OCI-LY7 (cell line): ENCODE measurements around the gene TESK1. TPM values are rescaled to one million over a fixed set of nuclear protein-coding genes. Genes with fewer than 3 reads are reported as not detected.
A peak's percentile ranks its signal among the peaks of the same experiment; 100 is the strongest.

Experiments
- BruUV-seq: library from RNA; stranded (reverse); fragments of 400-500 nt; replicated peaks from 2 replicates; lab custom pipeline; 2021; lab: Mats Ljungman, UMichigan
- CTCF ChIA-PET: fragments of 300-600 bp; sonication (Branson Sonifier 250); formaldehyde crosslinking; loops from one replicate; lab custom pipeline; 2022; ENCODE audit warnings: antibody characterized with exemption; ENCODE audit not compliant: unreplicated experiment; lab: Charles Lee
- POLR2A ChIA-PET: fragments of 300-600 bp; sonication (Branson Sonifier 250); formaldehyde crosslinking; loops from one replicate; lab custom pipeline; 2022; ENCODE audit warnings: antibody characterized with exemption; lab: Charles Lee
- DNase-seq: peaks from one replicate; pipeline ENCODE4 v3.0.0-alpha.2; 2015; ENCODE audit warnings: low spot score
- H2AFZ ChIP-seq: fragments of 200-600 bp; sonication (generic), shearing (Covaris generic); 2 replicates; pipeline ENCODE4 v1.6.1; 2014; ENCODE audit warnings: mild to moderate bottlenecking, antibody characterized with exemption, low read length, moderate library complexity
- H3K27ac ChIP-seq: fragments of 200-600 bp; sonication (generic); 2 replicates; pipeline ENCODE4 v1.5.1; 2014; ENCODE audit warnings: mixed run types, low read depth, mild to moderate bottlenecking, moderate library complexity, low read length, inconsistent platforms; ENCODE audit not compliant: poor library complexity, severe bottlenecking
- H3K36me3 ChIP-seq: fragments of 200-600 bp; sonication (generic); 2 replicates; pipeline ENCODE4 v1.6.1; 2014; ENCODE audit warnings: mild to moderate bottlenecking, antibody characterized with exemption, low read length, moderate library complexity, mixed read lengths; ENCODE audit not compliant: insufficient read depth
- H3K4me1 ChIP-seq: fragments of 200-600 bp; sonication (generic); 2 replicates; pipeline ENCODE4 v1.5.1; 2014; ENCODE audit warnings: mild to moderate bottlenecking, low read length; ENCODE audit not compliant: insufficient read depth, poor library complexity, severe bottlenecking
- H3K4me2 ChIP-seq: fragments of 200-600 bp; sonication (generic); 2 replicates; pipeline ENCODE4 v1.6.1; 2014; ENCODE audit warnings: mild to moderate bottlenecking, low read length
- H3K4me3 ChIP-seq: fragments of 200-600 bp; sonication (generic); 2 replicates; pipeline ENCODE4 v1.5.1; 2014; ENCODE audit warnings: mild to moderate bottlenecking, low read depth, low read length; ENCODE audit not compliant: poor library complexity, severe bottlenecking
- H3K79me2 ChIP-seq: fragments of 200-600 bp; sonication (generic); 2 replicates; pipeline ENCODE4 v1.6.1; 2016; ENCODE audit warnings: low read depth, mild to moderate bottlenecking, low read length, moderate library complexity, mixed read lengths; ENCODE audit not compliant: insufficient read depth
- H3K9me2 ChIP-seq: fragments of 200-600 bp; sonication (generic); 2 replicates; pipeline ENCODE4 v1.6.1; 2016; ENCODE audit warnings: mild to moderate bottlenecking, low read length, mixed read lengths; ENCODE audit not compliant: insufficient read depth
- H3K9me3 ChIP-seq: fragments of 200-600 bp; sonication (generic); 2 replicates; pipeline ENCODE4 v1.6.1; 2014; ENCODE audit warnings: mild to moderate bottlenecking, mixed run types, low read length, mixed read lengths
- H4K20me1 ChIP-seq: fragments of 200-600 bp; sonication (generic); 2 replicates; pipeline ENCODE4 v1.6.1; 2014; ENCODE audit warnings: mild to moderate bottlenecking, antibody characterized with exemption, low read length, moderate library complexity, mixed read lengths; ENCODE audit not compliant: insufficient read depth
- EZH2phosphoT487 ChIP-seq: fragments of 200-600 bp; sonication (generic); IDR thresholded peaks from 2 replicates; pipeline ENCODE4 v1.6.1; 2018; ENCODE audit warnings: low read depth, borderline replicate concordance, mild to moderate bottlenecking, mixed run types, antibody characterized with exemption, low read length, moderate library complexity, mixed read lengths
- intact Hi-C: fragments of 100-400 bp; cut with micrococcal nuclease; formaldehyde crosslinking; loops from one replicate; pipeline ENCODE4 v1.10.0; 2022; ENCODE audit not compliant: unreplicated experiment
- total RNA-seq, 2 experiments: library from RNA; depleted of rRNA in 1 of 2; stranded (reverse); fragments of >200 nt in 1 of 2; shearing (Covaris generic) in 1 of 2; gene quantifications; 2 replicates each; pipeline ENCODE4 v1.2.3, GENCODE V29; 2014 to 2022
- TF ChIP-seq, protein P1 (sequence below): fragments of 200-600 bp; sonication (generic); conservative IDR thresholded peaks from 2 replicates; pipeline ENCODE4 v1.5.1; 2014; ENCODE audit warnings: mild to moderate bottlenecking, antibody characterized with exemption, low read length, moderate library complexity, mixed read lengths

Gene TESK1
- total RNA-seq, 2 experiments from 2014 or later = 15.0 to 42.2 TPM

DNA sequence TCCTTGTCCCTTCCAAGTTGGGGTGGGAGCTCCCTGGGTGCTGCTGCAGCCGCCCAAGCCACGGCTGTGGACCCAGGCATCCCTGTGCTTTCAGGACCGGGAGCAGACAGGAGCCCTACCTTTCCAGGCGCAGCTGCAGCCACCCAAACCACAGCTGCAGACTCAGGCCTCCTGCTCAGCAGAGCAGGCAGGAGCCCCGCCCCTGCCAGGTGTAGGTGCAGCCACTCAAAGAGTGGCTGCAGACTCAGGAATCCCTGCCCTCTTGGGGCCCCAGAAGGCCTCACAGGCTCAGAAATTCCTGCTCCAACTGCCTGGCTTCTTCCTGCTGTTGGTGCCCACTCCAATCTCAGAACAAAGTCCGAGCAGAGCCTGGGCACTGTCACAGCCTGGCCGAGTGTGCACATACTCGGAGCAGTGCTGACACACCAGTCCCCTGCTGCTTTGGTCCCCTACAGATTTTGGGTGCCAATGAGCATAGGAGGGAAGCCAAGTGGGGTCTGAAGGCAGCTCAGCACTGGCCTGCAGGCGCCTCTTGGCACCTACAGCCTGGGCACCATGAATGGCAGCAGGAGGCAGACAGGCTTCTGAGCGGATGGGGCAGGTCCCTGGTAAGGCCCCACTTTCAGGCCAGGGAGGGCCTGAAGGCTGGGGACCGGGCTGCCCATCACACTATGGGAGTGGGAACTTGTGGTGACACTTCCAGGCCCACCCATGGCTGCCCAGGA lies 6.0 kb upstream of the TESK1 start:
- Histone ChIP-seq H3K79me2 (no peaks in the 10 kb centered on the region), H3K9me2 (no peaks in the 10 kb centered on the region), H3K36me3 (no peaks in the 10 kb centered on the region), H4K20me1 (no peaks in the 10 kb centered on the region), H3K27ac (no peak overlapping the region), H3K9me3 (0 out of 2 replicates have a peak, but pooled peaks cover 7% of the 10 kb centered on the region), H3K4me1 (peaks cover 19% of the 10 kb centered on the region), H2AFZ (no peak overlapping the region), H3K4me2 (no peak overlapping the region), H3K4me3 (no peak overlapping the region)
- peak; percentile 61 for DNase-seq
- POLR2A ChIA-PET = interaction anchor here (0.6 to 0.7 kb wide), 2 partner anchors 30 to 144 kb away, joined by 3 read pairs; no protein-coding TSS in a partner anchor
- TF ChIP-seq EZH2phosphoT487 = no peak
- TF ChIP-seq, protein P1, sequence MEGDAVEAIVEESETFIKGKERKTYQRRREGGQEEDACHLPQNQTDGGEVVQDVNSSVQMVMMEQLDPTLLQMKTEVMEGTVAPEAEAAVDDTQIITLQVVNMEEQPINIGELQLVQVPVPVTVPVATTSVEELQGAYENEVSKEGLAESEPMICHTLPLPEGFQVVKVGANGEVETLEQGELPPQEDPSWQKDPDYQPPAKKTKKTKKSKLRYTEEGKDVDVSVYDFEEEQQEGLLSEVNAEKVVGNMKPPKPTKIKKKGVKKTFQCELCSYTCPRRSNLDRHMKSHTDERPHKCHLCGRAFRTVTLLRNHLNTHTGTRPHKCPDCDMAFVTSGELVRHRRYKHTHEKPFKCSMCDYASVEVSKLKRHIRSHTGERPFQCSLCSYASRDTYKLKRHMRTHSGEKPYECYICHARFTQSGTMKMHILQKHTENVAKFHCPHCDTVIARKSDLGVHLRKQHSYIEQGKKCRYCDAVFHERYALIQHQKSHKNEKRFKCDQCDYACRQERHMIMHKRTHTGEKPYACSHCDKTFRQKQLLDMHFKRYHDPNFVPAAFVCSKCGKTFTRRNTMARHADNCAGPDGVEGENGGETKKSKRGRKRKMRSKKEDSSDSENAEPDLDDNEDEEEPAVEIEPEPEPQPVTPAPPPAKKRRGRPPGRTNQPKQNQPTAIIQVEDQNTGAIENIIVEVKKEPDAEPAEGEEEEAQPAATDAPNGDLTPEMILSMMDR = no peak
- no TSS peak for BruUV-seq
- CTCF ChIA-PET = interaction anchor here (0.5 to 0.6 kb wide), 2 partner anchors 221 to 1143 kb away, joined by 3 read pairs; no protein-coding TSS in a partner anchor
- intact Hi-C loops = loop anchor here (10.0 kb wide), 1 partner anchor 94 kb away; no protein-coding TSS in a partner anchor

DNA sequence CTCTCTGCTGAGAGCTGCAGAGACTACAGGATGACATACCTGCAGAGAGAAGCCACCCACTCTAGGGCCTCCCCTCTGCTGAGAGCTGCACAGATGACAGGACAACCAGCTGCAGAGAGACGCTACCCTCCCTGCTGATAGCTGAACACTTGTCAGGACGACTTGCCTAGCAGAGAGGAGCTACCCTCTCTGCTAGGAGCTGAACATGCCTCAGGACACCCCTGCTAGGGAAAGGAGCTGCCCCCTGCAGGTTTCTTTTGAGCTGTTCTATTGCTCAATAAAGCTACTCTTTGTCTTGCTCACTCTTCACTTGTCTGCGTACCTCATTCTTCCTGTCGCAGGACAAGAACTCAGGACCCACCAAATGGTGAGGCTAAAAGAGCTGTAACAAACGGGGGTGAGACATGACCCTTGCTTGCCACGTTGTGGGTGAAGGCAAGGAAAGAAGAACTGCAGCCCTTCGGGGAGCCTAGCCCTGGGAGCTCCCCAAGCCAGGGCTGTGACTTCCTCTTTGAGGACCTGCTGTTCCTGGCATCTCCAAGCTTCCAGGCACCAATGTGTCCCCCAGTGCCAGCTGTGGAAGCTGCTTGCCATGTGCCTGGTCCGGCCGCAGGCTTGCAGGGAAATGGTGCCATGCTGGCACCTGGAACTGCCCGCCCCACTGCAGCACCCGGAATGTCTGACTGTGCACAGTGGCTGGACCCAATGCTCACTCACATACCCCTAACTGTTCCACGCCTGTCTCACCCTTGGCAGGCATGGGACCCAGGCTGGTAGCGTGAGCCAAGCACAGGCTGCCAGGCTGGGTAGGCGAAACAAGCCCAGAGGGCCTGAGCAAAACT lies 5.1 kb upstream of the TESK1 start:
- BruUV-seq = no TSS peak
- H3K4me2 ChIP-seq = no peak overlapping the region
- H3K79me2 ChIP-seq = no peaks in the 10 kb centered on the region
- no peak for DNase-seq
- intact Hi-C loops = loop anchor here (10.0 kb wide), 2 partner anchors 95 to 525 kb away; partner anchors contain the start of genes FANCG and VCP
- H4K20me1 ChIP-seq = no peaks in the 10 kb centered on the region
- 0 out of 2 replicates have a peak, but pooled peaks cover 7% of the 10 kb centered on the region for H3K9me3 ChIP-seq
- no peaks in the 10 kb centered on the region for H3K9me2 ChIP-seq
- CTCF ChIA-PET = interaction anchor here (0.5 to 0.9 kb wide), 4 partner anchors 17 to 1144 kb away, joined by 3 read pairs; partner anchors contain the start of genes CCDC107 and RMRP
- TF ChIP-seq, protein P1 = 0 out of 2 replicates have a peak, but pooled peaks have one; percentile 23
- no peak for TF ChIP-seq EZH2phosphoT487
- H3K36me3 ChIP-seq = no peaks in the 10 kb centered on the region
- POLR2A ChIA-PET = interaction anchor here (0.6 kb wide), 2 partner anchors 17 to 145 kb away, joined by 3 read pairs; no protein-coding TSS in a partner anchor
- H2AFZ ChIP-seq = no peak overlapping the region
- H3K27ac ChIP-seq = no peak overlapping the region
- H3K4me1 ChIP-seq = peaks cover 22% of the 10 kb centered on the region
- no peak overlapping the region for H3K4me3 ChIP-seq
